GM18858 (cell line): ENCODE results near the gene AQP1.

Experiments
- ATAC-seq: cut with Tn5 transposase; IDR thresholded peaks from one replicate; pipeline ENCODE4 v1.9.1; 2021; ENCODE audit not compliant: unreplicated experiment

AQP1 gene

DNA sequence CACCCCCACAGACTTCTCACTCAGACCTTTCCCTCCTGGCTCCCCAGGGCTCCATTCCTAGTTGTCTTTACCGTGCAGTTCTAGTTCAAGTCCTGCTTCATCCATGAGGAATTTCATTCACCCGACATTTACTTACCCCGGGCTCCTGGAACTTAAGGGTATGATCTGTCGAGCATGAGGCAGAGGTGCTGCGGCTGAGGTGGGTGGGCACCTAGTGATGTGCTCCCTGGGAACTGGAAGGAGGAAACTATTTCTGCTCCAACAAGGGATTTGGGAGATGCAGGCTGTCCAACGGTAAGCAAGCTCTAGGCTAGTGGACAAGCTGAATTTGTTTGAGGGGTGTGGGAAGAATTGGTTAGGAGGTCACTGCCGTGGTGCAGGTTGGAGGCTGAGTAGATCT is 30.2 kb upstream of the AQP1 start:
- no peak for ATAC-seq

DNA sequence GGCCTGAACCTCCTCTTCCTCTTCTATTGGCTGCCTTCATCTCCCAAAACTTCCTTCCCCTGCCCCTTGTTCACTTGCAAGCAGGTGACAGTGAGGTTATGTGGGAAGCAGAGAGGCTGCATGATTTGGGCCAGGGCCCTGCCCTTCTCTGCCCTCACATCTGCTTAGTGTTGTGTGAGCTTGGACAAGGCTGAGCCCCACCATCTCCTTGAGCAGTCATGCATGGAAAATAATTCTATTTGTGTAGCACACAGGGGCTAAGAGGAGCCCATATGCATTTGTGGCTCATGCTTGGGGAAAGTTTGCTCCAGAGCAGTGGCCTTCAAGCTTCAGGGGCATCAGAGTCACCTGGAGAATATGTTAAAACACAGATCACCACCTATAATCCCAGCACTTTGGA is 26.8 kb upstream of the AQP1 start:
- ATAC-seq, result no peak

DNA sequence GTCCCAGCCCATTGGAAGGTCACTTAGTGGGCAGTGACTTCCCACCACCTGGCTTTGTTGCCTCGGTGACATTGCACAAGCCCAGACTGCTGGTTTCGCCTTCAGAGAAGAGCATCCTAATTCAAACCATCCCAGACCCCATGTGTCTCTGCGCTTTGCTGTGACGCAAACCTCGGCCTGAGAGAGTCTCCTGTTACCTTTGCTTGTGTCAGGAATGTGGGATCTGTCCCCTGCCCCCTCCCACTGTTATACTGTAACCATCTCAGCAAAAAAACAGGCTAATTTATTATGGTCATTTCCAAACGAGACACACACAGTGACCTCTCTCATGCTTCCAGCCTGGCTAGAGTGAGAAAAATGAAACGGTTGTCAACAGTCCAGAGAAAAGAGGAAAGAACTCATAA is 25.0 kb upstream of the AQP1 start:
- ATAC-seq, result no peak

DNA sequence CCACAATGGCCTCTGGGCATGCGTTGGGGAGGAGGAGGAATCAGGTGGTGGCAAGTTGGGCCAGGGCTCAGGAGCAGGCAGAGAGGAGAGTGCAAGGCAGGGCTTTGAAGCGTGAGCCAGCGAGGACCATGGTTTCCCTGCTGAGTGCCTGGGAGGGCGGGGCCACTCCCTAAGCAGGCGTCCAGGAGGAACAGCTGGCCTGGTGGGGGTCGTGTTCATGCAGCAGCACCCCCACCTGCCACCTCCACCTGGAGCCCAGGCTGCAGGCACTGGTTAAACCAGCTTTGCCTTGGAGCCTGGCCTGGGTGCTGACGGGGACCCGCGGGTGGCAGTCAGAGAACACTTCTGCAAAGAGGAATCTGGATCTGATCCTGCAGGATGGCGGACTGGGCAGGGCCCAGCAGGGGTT is 24.2 kb upstream of the AQP1 start:
- ATAC-seq, result no peak

DNA sequence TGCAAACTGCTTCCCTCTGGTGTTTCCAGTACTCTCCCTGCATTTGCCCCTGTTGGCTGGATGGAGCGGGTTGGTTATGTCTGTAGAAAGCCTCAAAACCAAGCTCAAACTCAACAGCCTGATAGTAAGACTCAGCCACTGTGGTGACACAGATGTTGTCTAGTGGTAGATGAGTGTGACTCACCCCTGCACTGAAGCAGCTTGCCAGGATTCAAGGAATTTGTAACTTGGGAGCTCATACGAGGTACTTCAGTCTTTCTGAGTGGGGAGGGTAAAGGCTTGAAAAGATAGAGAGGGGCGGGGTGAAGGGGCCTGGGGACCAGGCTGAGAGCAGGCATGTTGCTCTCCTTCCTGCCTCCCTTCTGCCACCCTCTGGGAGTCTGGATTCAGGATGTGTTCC is 22.9 kb upstream of the AQP1 start:
- ATAC-seq, result no peak

DNA sequence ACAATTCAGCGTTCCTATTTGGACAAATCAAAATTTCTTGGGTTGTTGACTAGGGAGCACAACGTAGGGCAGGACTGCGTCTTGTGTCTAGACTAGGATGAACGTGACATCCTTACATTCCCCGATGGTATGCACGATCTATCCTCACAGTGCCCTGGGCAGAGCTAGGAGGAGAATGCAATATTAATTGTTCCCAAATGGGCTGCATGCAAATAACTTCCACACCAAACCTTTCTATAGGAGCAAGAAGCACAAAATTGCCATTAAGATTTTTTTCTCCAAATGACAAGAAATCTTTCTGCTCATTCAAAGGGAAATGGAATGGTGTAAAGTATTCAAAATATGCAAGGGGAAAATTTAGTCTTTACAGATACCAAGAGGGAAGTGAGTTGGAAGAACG is 21.4 kb upstream of the AQP1 start:
- ATAC-seq, result no peak

DNA sequence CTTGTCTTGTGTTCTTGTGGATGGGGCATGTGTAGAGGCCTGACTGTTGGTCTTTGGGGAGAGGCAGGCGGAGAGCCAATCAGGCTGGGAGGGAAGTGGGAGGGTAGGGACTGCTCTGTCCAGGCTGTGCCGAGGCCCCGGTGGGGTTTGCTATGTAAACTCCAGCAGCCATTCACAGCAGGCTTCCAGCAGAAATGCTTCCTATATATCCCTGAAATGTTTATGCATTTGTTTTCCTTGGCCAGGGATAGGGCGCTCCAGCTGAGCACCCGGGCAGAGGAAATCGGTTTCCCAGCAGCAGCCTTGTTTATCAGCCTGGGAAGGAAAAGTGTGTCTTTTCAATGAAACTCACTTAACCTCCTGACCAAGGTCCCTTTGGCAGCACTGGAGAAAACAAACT is 18.3 kb upstream of the AQP1 start:
- ATAC-seq, result no peak

DNA sequence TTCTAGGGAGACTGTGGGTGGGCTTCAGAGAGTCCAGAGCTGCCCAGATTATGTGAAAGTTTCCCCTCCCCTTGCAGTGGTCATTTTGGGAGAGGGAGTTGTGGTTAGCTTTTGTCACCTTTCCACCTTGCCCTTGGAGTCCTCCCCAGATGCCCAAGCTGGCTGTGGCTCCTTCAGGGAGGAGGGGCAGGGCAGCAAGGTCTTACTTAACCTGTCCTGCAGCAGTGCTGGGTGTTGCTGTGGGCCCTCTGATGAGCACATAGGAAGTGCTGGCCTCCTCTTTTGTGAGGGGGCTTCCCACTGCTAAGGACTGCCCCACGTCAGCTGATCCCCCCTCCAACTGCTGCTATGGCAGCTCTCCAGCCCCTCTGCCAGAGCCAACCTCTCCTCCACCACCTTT is 17.6 kb upstream of the AQP1 start:
- no peak for ATAC-seq

DNA sequence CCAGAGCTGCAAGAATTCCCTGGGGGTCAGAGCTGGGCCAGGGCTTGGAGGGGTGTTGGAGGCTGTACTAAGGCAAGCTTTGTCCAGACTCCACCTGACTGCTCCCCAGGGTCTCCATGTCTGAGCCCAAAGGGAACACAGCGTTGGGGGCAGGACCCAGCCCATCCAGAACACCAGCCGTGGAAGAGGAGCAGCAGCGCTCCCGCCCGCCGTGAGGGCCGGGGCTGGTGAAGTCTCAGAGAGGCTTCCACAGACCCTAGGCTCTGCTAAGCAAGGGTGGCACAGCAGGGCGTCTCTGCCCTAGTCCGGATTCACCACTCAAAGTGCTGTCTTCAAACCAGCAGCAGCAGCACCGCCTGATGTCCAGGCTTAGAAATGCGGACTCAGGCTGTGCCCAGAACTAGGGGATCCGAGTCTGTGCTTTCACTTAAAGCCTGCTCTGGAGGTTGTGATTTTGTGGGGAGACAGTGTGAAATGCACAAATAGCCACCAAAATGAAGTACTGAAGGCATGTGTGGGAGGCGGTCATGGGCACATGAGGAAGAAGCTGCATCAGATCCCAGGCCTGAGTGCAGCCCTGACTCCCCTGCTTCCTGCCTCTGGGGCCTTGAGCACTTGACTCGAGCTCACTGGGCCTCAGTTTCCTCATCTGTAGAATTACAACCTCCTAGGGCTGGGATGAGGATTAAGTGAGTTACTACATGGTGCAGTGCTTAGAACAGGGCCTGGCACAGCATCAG is 16.6 kb upstream of the AQP1 start:
- ATAC-seq, result no peak

DNA sequence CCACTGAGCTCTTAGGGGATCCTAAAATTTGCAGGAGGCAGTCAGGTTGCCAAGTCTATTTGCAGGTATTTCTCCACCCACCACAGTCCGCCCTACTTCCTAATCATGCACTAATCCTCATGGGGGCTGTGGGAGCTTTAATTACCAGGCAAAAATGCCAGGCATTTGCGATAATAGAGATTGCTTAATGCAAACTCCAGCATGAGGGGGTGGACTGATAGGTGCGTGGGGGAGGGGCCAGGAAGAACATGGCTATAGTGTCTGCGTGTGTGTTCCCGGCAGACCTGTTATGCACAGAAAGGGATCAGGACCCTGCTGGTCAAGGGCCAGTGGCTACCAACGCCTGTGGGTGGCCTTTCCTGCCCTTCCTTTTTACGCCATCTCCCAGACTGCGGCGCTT is 15.6 kb upstream of the AQP1 start:
- no peak for ATAC-seq

DNA sequence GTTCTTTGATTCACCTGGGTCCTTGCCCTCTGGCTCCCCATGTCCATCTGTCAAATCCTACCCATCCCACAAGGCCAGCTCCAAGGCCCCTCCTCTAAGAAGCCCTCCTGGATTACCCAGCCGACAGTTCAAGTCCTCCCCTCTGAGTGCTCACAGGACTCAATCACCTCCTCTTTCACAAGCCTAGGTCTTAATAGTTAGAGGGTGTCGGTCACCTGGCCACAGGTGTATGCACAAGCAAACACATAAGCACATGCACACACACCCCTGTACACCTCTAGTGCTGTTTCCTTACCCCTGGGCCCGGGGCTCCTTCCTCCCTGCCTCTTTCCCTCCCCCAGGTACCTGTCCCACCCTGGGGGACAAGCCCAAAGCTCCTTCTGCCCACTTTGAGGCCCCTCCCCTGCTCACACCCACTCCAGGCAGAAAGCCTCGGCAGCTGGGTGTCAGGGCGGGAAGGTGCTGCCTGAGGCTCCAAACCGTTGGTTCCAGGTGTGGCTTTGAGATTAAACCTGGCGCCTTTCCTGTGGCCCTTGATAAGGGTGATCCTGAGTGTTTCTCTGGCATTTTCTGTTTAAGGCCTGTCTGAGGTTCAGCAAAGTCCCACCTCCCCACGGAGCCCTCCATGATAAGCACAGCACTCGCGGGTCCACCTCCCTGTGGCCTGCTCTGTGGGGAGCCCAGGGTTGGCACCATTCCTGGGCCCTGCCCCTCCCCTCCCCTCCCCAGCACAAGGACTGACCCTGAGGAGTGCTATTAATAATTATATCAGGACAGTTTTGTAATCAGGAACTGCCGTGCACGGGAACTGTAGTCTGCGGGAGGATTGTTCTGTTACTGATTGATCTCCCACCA is 14.6 kb upstream of the AQP1 start:
- ATAC-seq, result no peak

DNA sequence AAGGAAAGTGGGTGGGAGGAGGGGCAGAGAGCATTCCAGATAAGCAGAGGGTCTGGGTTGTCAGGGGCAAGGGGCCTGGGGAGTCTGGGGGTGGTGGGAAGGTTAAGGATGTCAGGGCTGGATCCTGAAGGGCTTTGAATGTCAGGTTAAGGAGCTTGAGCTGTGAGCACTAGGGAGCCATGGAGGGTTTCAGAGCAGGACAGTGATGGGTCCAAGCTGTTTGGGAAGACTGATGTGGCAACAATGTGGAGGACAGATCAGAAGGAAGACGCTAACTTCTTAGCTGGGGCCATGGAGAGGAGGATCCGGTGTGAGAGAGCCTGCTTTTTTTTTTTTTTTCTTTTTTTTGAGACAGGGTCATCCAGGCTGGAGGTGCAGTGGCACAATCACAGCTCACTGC is 13.9 kb upstream of the AQP1 start:
- no peak for ATAC-seq

DNA sequence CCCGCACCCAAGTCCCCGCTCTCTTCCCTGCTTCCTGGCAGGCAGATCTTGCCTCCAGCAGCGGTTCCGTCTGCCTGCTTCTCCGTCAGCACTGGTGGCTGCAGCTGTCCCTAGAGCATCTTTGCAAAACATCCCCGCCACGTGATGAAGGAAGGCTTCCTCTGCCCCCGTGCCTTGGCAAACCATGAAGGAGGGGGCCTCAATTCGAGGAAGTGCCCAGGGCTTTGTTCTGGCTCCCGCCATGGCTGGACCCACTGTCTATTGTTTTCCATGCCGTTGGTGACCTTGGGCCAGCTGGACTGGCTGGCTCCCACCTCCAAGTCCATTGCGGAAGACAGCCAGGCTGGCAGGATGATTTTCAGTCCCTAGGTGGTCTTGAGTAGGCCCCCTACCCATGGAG is 13.2 kb upstream of the AQP1 start:
- no peak for ATAC-seq

DNA sequence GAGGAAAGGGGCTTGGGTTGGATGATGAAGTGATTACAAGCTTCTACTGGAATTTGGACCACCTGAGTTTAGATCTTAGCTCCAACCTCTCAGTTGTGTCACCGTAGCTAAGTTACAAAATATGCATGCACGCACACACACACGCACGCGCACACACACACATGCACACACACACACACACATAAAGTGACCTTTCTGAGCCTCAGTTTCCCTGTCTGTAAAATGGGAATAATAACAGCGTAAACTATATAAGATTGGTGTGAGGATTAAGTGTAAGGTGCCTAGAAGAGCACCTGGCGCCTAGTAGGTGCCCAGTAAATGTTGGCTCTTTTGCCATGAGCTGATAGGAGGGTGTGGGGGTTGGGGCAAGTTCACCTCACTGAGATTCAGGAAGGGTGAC is 12.6 kb upstream of the AQP1 start:
- no peak for ATAC-seq

DNA sequence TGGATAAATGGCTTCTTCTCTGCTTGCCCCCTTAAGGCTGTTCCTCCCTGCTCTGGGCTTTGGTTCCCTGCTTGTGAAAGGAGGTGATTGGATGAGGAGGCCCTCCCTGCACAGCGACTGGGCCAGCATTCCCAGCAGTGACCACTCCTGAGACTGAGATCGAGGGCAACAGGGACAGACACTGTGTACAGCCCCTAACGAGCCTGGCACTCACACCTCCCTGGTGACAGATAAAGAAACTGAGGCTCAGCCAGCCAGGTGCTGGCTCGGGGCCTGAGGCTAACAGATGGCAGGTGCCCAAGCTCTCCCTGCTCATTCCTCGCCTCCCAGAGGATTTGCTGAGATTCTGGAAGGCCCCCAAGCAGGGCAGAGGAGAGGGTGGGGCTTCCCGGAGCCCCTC is 12.0 kb upstream of the AQP1 start:
- no peak for ATAC-seq

DNA sequence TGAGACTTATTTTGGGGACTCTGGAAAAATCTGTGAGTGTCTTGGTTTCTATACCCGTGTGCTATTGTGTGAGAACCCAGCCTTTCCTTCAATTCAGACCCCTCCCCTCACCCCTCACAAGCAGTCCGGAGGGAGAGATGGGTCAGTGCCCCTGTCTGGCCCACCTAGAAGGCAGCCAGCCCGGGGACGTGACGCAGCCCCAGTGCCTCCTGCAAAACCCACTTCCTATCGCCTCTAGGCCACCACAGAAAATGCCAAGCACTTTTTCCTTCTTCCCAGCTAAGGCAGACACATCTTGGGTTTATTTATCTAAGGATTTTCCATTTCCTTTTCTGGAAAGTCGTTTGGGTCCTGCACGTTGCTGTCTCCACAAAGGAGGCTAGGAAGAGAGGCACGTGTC is 11.6 kb upstream of the AQP1 start:
- ATAC-seq, result no peak

DNA sequence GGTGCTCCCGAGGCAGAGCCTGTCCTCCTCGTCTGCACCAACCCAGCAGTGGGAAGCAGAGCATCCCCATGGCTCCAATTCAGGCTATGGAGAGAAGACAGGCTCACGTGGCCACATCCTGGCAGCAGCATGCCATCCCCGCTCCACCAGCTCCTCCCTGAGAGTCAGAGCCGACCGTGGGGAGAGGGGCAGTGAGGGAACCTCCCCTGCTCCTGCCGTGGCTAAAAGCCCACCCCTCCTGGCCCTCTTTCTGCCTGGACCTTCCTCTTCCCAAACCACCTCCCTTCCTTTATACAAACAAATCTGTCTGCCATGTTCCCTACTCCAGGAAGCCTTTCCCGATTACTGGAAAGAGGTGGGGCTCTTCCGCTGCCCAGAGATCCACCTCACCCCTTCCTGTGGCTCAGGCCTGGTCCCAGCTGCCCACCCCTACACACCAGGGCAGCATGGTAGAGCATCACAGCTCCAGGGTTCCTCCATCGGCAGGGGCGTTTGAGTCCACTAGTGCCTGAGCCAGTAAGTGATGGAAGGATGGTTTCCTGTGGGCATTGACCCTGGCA is 10.8 kb upstream of the AQP1 start:
- ATAC-seq, result no peak

DNA sequence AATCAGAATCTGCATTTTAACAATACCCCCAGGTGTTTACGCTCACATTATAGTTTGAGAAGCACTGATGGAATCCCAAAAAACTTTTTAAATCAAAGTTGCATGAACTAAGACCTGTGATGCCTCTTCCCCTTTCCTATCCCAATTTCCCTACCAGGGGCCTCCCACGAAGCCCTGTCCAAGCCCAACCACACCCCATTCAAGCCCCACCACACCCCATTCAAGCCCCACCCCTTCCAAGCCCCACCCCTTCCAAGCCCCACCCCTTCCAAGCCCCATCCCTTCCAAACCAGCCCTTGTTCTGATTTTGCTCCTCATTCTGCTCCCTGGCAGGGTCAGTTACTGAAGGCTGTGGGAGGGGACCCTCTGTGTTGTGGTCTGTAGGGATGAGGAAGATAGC is 9.8 kb upstream of the AQP1 start:
- no peak for ATAC-seq

DNA sequence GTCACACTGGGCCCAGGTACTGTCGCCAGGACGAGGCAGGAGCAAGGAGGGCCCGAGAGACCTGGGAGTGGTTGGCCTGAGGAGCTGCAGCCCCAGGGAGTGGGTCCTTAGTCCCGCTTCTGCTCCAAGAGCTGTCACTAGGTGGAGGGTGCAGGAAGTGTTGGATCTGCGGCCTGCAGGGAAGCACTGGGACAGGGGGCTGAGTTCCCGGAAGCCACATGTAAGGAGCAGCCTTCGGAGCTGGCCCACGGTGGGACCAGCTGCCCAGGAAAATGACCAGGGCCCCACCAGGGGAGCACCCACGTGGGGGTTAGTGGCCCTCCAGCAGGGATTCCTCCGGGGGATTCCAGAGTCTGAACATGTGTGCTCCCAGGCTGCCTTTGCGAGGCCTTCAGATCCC is 9.2 kb upstream of the AQP1 start:
- ATAC-seq, result no peak

DNA sequence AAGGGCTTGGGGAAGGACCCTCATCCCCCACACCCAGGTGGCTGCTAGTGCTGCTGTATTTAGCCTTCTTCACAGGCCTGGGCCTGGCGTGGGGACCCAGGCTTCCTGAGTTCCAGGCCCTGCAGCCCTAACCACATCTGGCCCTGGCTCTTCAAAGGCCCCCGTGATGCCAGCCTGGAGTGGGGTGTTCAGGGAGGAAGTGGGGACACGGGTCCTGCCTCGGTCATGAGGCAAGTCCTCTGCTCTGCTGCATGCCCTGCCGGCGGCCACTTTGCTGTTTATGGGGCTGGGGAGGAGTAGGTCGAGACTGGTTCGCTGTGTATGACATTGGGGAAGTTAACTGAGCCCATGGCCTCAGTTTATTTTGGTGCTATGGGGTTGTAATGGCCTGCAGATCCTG is 8.5 kb upstream of the AQP1 start:
- ATAC-seq, result no peak

DNA sequence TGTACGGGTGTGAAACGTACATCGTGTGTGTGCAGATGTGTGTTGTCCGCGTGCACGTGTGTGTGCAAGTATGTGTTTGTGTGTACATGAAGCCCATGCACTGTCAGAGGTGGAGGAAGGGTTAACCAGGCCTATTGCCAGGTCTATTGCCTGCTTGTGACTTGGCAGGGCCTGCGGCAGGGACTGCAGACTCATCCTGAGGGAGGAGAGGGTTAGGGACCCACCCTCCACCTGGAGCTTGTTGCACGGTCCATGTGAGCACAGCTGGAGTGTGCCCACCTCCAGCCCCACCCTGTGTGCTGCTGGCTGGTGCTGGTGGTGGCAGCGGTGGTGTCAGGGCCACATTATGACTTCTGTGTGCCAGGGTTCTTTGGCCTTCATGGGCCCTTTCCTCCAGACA is 7.1 kb upstream of the AQP1 start:
- no peak for ATAC-seq
